ENCODE data around the gene TENM3. TPM values are rescaled to one million over a fixed set of nuclear protein-coding genes. Genes with fewer than 3 reads are reported as not detected.

TENM3 gene
- total RNA-seq, 1 donor from 2014 or later = 7.8 TPM

- no peak for DNase-seq (ENCODE audit: low spot score)
Observed at GRCh38 chr4:182776376-182777105, 533.3 kb downstream of the TENM3 start.

GRCh38 chr4:182778222-182778982 is 535.2 kb downstream of the TENM3 start:
- DNase-seq (ENCODE audit: low spot score) = no peak

DNA sequence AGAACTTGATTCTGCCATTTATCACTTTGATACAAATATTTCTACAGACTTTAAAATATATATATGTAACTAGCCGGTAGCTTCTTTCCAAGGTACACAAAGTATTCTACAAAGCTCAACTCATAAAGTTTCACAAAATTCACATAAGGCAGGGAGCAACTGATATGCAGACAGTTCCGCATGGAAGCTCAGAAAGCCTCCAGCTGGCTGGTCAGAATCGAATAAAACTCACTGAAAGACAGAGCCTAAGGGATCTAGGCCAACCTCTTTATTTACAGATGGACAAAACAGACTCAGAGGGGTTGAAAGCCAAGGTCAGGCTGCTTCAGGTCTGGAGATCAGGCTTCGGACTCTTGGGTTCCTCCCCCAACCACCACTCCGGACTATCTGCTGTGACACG is 543.8 kb downstream of the TENM3 start:
- DNase-seq (ENCODE audit: low spot score) = no peak

DNA sequence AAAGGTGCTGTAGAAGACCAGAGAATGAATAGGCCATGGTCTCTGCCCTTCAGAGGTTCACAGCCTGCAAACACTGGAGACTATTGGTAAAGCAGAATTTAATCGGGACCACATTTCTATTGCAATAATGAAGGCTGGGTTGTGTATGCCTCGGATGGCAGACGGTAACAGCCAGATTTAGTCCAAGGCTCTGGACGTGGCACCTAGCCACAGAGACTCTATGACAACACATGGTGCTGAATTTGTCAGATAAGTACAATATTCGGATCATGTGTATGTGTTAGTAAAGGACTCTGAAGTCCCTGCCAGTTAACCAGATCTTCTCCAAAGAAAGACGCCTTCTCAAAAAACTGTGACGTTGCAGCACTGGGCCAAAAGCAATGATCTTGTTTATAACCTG is 545.0 kb downstream of the TENM3 start:
- no peak for DNase-seq (ENCODE audit: low spot score)

DNA sequence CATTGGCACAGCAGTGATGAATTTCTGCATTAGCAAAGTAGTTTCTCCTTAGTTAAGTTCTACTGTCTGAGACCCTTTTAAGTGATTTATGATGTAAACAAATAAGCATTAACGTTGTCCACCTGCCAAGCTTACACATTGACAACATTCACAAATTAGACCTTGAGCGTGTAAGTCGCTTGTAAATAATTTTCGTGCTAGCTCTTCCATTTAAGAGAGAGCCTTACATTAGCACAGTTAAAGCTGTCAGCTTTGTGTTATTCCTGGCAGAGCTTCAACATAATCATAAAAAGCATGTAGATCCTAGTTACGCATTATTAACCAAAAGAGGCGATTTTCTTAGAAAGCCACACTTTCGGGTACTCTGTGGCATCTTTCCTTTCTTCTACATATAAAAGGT is 546.3 kb downstream of the TENM3 start:
- DNase-seq (ENCODE audit: low spot score) = no peak

DNA sequence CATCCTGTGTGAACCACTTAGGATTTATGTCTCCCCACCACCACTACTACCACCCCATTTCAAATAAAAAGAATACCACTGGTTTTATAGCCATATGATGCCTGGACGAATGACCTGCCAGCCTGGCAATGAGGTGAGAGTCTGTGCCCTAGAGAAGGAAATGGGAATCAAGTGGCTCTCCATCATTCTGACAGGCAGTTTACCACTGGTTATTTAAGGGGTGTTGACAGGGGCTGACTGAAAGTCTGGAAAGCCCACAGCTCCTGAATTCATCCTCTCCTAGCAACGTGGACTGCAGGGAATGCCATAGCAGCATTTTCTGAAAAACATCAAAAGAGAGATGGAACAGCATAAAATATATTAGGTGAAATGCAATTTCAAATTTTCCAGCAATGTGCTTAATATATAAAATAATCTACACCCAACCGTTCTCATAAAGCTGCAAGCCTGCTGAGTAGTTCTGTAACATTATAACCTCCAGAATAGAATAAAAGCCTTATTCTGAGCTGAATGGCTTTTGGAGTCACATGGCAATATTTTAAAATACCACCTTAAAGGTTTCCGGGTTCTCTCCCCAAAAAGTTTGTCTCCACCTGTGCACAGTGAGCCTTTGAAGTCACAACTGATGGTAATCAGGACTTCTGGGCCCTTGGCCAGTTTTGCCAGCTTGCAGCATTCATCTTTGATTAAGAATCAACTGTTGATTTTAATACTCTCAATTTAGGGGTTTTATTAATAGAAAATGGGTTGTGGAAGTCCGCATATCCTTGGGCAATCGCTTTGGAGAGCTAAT is 552.4 kb downstream of the TENM3 start:
- DNase-seq (ENCODE audit: low spot score) = no peak

DNA sequence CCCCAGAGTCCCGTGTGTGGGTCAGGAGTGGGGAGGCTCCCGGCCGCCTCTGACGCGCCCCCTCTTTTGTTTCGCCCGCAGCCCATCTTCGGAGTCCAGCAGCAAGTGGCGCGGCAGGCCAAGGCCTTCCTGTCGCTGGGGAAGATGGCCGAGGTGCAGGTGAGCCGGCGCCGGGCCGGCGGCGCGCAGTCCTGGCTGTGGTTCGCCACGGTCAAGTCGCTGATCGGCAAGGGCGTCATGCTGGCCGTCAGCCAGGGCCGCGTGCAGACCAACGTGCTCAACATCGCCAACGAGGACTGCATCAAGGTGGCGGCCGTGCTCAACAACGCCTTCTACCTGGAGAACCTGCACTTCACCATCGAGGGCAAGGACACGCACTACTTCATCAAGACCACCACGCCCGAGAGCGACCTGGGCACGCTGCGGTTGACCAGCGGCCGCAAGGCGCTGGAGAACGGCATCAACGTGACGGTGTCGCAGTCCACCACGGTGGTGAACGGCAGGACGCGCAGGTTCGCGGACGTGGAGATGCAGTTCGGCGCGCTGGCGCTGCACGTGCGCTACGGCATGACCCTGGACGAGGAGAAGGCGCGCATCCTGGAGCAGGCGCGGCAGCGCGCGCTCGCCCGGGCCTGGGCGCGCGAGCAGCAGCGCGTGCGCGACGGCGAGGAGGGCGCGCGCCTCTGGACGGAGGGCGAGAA is 556.5 kb downstream of the TENM3 start:
- DNase-seq (ENCODE audit: low spot score) = no peak

DNA sequence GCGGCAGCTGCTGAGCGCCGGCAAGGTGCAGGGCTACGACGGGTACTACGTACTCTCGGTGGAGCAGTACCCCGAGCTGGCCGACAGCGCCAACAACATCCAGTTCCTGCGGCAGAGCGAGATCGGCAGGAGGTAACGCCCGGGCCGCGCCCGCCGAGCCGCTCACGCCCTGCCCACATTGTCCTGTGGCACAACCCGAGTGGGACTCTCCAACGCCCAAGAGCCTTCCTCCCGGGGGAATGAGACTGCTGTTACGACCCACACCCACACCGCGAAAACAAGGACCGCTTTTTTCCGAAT is 557.0 kb downstream of the TENM3 start:
- no peak for DNase-seq (ENCODE audit: low spot score)

DNA sequence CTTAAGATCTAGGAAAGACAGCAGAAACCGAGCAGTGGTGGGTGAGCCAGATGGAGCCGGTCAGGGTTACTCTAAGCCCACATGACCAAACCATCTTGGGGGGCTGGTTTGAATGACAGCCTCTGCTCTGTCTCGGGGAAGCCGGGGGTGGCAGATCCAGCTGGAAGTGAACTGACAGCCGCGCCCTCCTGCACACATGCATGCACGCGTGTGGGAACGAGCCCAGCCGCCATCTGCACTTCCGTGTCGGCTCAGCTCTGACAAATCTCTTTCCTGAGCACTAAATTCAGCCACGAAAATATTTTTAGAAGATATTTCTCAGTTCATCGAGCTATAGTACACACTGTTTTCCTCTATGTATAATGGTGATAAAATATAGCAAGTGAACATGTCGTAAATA is 558.4 kb downstream of the TENM3 start:
- no peak for DNase-seq (ENCODE audit: low spot score)

GRCh38 chr4:182802621-182803020 is 559.4 kb downstream of the TENM3 start:
- DNase-seq (ENCODE audit: low spot score) = no peak

- DNase-seq (ENCODE audit: low spot score) = no peak
Observed at GRCh38 chr4:182803235-182803634, 560.0 kb downstream of the TENM3 start.

- DNase-seq (ENCODE audit: low spot score) = no peak
Observed at GRCh38 chr4:182804131-182804530, 560.9 kb downstream of the TENM3 start.

DNA sequence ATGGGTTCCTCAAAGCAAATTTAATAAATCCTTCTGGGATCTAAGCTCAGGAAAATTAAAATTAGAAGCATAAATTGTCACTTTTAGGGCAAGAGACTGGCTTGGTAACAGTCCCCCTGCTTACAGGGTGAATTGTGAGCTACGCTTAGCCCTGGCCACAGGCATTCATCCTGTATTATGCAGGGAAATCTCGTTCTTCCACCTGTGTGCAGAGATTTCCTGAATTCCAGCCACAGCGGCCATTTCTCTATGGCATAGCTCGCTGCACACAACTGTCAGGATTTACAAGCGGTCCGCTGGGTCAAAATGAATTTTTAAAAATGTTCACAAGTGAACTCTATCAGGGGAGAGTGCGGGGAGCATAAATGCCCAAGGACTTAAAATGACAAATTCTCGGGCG is 562.1 kb downstream of the TENM3 start:
- no peak for DNase-seq (ENCODE audit: low spot score)

- DNase-seq (ENCODE audit: low spot score) = no peak
Observed at GRCh38 chr4:182805750-182806149, 562.5 kb downstream of the TENM3 start.

DNA sequence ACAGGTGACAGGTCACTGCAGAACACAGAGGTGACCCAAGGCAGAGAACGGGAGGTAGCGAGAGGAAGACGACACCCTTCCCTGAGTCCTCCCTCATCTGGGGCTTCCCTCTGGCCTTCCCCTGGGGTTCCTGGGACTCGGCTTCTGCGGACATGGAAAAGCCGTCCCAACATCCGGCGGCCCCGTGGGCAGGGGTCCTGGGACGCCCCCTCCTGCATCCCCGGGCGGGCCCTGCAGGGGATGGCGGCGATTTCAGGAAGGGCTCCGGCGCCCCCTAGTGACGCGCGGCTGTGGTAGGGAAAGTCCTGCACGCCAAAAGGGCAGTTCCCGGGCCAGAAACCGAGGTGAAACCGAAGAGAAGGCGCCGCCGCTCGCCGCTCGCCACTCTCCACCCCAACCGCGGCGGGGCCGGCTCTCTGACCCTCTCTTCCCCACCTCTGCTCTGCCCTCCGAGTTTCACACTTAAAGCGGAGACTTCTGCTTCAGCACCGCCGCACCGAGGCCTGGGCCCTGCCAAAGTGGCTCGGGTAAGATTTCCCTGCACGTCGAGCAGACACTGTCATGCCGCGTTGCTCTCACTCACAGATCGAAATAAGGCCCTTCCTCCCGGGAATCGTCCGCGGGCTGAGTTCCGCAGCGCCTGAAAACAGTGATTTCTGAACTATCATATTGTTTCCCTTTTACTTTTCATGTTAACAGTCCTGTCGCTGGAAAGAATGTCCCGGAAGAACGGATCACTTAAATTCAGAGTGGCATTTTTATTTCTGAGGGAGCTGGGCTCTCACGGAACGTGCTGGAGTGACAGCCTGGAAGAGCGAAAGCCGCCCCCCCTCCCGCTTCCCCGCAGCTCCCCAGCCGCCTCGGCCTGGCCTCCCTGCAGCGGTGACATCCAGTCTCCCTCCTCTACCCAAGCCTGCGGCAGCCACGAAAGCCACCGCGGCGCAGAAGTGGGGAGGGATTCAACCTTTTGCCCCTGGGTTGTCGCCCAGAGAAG is 563.4 kb downstream of the TENM3 start:
- peak; percentile 79 for DNase-seq (ENCODE audit: low spot score)

DNA sequence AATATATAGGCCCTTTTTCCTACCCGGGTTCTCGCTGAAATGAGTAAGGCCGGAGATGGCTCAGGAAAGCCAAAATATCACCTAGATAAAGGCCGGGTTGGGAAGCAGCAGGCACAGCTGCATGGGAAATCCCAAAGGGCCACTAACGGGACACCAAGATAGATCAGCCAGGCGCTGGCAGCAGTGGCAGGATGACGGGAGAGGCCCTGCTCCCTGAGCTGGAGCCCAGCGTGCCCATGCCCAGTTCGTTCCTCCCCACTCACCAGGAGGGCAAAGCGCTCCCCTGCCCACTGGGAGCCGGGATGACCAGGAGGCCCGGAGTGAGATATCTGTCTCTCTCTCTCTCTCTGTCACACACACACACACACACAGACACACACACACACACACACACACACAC is 564.1 kb downstream of the TENM3 start:
- no peak for DNase-seq (ENCODE audit: low spot score)

DNA sequence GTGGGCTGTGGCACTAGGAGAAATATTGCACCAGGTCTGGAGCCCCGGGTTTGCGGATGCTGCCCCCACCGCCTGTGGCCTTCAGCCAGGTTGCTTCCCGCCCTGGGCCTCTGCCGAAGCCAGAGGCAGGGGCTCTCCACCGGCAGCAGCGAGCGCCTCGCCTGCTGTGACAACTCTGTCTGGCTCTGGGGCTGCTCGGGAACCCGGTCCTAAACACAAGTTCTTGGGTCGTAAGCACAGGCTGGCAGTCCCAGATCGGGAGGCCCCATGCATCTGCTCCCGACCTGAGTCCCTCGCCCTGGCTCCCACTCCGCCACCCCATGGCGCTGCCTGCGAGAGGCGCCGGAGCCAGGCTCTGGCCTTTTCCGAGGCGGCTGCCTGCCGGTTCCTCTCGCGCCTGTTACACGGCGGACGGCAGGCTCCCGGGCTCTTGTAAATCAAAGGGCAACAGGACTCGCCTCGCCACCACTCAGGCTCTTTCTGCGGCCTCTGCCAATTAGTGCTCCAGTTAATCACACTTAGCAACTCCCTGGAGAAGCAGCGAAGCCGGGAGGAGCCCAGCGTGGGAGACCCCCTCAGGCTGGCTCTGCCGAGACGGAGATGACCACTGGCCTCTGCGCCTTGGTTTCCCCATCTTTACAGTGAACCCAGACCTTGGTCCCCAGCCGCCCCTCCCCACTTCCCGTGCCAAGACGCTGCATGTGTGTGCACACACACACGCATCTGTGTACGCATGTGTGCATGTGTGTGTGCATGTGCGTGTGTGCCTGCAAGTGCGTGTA is 564.8 kb downstream of the TENM3 start:
- DNase-seq (ENCODE audit: low spot score) = no peak

- no peak for DNase-seq (ENCODE audit: low spot score)
Observed at GRCh38 chr4:182808673-182809416, 565.6 kb downstream of the TENM3 start.

DNA sequence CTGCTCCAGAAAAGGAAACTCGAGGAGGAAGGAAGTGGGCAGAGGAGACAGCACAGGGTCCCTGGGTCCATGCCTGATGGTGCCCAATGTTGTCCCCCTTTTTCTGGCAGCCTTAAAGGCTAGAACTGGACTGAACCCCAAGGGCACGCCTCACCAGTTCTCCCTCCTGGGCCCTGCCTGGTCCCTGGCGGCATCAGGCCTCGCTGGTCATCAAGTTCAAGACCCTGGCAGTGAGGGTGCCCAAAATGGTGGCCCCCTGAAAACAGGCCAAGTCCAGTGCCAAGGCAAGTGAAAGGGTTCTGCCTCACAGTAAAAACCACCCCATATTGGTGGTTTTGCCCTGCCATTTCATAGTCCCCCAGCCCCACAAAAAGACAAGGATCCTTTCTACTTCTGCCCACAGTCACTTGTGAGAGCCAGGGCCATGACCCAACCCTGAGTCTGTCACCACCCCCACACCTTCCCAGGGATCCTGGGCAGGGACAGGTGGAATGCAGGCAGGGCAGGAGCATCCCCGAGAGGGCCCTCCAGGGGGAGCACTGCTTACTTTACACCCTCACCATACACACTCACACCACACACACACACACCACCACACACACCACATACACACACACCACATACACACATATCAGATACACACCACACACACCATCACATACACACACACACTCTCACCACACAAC is 566.4 kb downstream of the TENM3 start:
- DNase-seq (ENCODE audit: low spot score) = no peak
